ENCODE data around the gene ZMIZ1. TPM values are rescaled to one million over a fixed set of nuclear protein-coding genes. Genes with fewer than 3 reads are reported as not detected.

ZMIZ1 gene
- polyA plus RNA-seq, 1 donor from 2014 or later: 26.8 TPM

- H4K20me1 ChIP-seq (ENCODE audit: insufficient read depth): no peaks in the 10 kb centered on the region
- H2AFZ ChIP-seq (ENCODE audit: low read depth, low read length): no peak overlapping the region
- H3F3A ChIP-seq (ENCODE audit: insufficient read depth, low read length, poor library complexity, severe bottlenecking): no peaks in the 10 kb centered on the region
- H3K79me2 ChIP-seq (replicated peaks; ENCODE audit: insufficient read depth, low read length): peaks cover 9% of the 10 kb centered on the region
- no peaks in the 10 kb centered on the region for H3K9me2 ChIP-seq (ENCODE audit: insufficient read depth, low read length)
- H3K27me3 ChIP-seq (ENCODE audit: insufficient read depth, low read depth, low read length): no peaks in the 10 kb centered on the region
- no peak overlapping the region for H3K4me3 ChIP-seq (ENCODE audit: low read length)
- peaks cover 2% of the 10 kb centered on the region for H3K36me3 ChIP-seq (ENCODE audit: insufficient read depth, low read length)
- H3K4me2 ChIP-seq (ENCODE audit: low read length): no peak overlapping the region
- TF ChIP-seq REST (IDR thresholded peaks at IDR 0.05; ENCODE audit: borderline replicate concordance): no peak
- no peak for TF ChIP-seq EP300 (conservative IDR thresholded peaks at IDR 0.05; ENCODE audit: poor library complexity, severe bottlenecking)
- no peak for TF ChIP-seq TAF1 (IDR thresholded peaks at IDR 0.05; ENCODE audit: low read depth)
- no peak for TF ChIP-seq EZH2 (IDR thresholded peaks at IDR 0.05; ENCODE audit: borderline replicate concordance, insufficient read depth, low read length, poor library complexity, severe bottlenecking)
- no peak for TF ChIP-seq MXI1 (conservative IDR thresholded peaks at IDR 0.05; ENCODE audit: poor library complexity, severe bottlenecking)
- no peak overlapping the region for H3K27ac ChIP-seq (ENCODE audit: low read length)
- no peaks in the 10 kb centered on the region for H3K9me3 ChIP-seq (ENCODE audit: low read length)
- H3K9ac ChIP-seq (ENCODE audit: low read length): no peak overlapping the region
These were observed 128.8 kb downstream of the ZMIZ1 start for GRCh38 chr10:79197558-79197957.

GRCh38 chr10:79200346-79200745, 131.6 kb downstream of the ZMIZ1 start:
- no peak overlapping the region for H3K4me3 ChIP-seq (ENCODE audit: low read length)
- no peak overlapping the region for H3K27ac ChIP-seq (ENCODE audit: low read length)
- no peaks in the 10 kb centered on the region for H3K9me3 ChIP-seq (ENCODE audit: low read length)
- no peaks in the 10 kb centered on the region for H3F3A ChIP-seq (ENCODE audit: insufficient read depth, low read length, poor library complexity, severe bottlenecking)
- no peak overlapping the region for H2AFZ ChIP-seq (ENCODE audit: low read depth, low read length)
- no peak overlapping the region for H3K4me2 ChIP-seq (ENCODE audit: low read length)
- TF ChIP-seq REST (IDR thresholded peaks at IDR 0.05; ENCODE audit: borderline replicate concordance): no peak
- TF ChIP-seq EZH2 (IDR thresholded peaks at IDR 0.05; ENCODE audit: borderline replicate concordance, insufficient read depth, low read length, poor library complexity, severe bottlenecking): no peak
- TF ChIP-seq CTCF (IDR thresholded peaks at IDR 0.05; ENCODE audit: poor library complexity, severe bottlenecking): no peak
- no peak for TF ChIP-seq SMC3 (conservative IDR thresholded peaks at IDR 0.05; ENCODE audit: poor library complexity)
- TF ChIP-seq EP300 (conservative IDR thresholded peaks at IDR 0.05; ENCODE audit: poor library complexity, severe bottlenecking): no peak
- TF ChIP-seq TAF1 (IDR thresholded peaks at IDR 0.05; ENCODE audit: low read depth): no peak
- no peak for TF ChIP-seq MXI1 (conservative IDR thresholded peaks at IDR 0.05; ENCODE audit: poor library complexity, severe bottlenecking)
- no peak for TF ChIP-seq RAD21 (conservative IDR thresholded peaks at IDR 0.05)
- no peak for TF ChIP-seq POLR2AphosphoS5 (IDR thresholded peaks at IDR 0.05)
- no peaks in the 10 kb centered on the region for H4K20me1 ChIP-seq (ENCODE audit: insufficient read depth)
- H3K9ac ChIP-seq (ENCODE audit: low read length): no peak overlapping the region
- no peaks in the 10 kb centered on the region for H3K9me2 ChIP-seq (ENCODE audit: insufficient read depth, low read length)
- H3K79me2 ChIP-seq (replicated peaks; ENCODE audit: insufficient read depth, low read length): peaks cover 9% of the 10 kb centered on the region
- no peaks in the 10 kb centered on the region for H3K27me3 ChIP-seq (ENCODE audit: insufficient read depth, low read depth, low read length)
- peaks cover 5% of the 10 kb centered on the region for H3K36me3 ChIP-seq (ENCODE audit: insufficient read depth, low read length)
